K562 (cell line): ENCODE measurements around the gene YAE1.

Experiments used
- CTCF ChIP-seq, 3 experiments: IDR thresholded peaks in 2 of 3; conservative IDR thresholded peaks in 1 of 3; 2 replicates each; pipeline ENCODE4 v1.5.1; 2011 to 2012; ENCODE audit warnings: low read length in 3 of 3, mild to moderate bottlenecking in 3 of 3, control low read depth in 2 of 3, improper control_type of control experiment in 1 of 3, inconsistent platforms in 1 of 3, low read depth in 1 of 3, mixed read lengths in 1 of 3, moderate library complexity in 1 of 3; ENCODE audit not compliant: insufficient read depth in 2 of 3
- ELF1 ChIP-seq: fragments of 200-800 bp; sonication (Bioruptor generic); IDR thresholded peaks from 2 replicates; pipeline ENCODE4 v1.6.1; 2016; ENCODE audit warnings: missing genetic modification characterization, missing compliant biosample characterization
- SETDB1 ChIP-seq: IDR thresholded peaks from one replicate; pipeline ENCODE4 v1.6.1; 2012; ENCODE audit warnings: low read length, control low read depth, inconsistent platforms
- UBTF ChIP-seq, 2 experiments: IDR thresholded peaks; 2 replicates each; pipeline ENCODE4 v1.6.1; 2012; ENCODE audit warnings: improper control_type of control experiment in 2 of 2, low read depth in 2 of 2, low read length in 2 of 2, borderline replicate concordance in 1 of 2
- ZNF696 ChIP-seq: fragments of 250-450 bp; sonication (Bioruptor Pico); conservative IDR thresholded peaks from 2 replicates; pipeline ENCODE4 v1.4.0; 2020; ENCODE audit warnings: mild to moderate bottlenecking, moderate library complexity

- TF ChIP-seq ELF1 (tag) (no peak), UBTF (IDR thresholded peaks at IDR 0.05; ENCODE audit: borderline replicate concordance in 1 of 2, low read depth in 2 of 2, low read length in 2 of 2) (no peak), SETDB1 (no peak), ZNF696 (no peak), CTCF (IDR thresholded peaks at IDR 0.05 in 2 of 3, conservative IDR thresholded peaks at IDR 0.05 in 1 of 3; ENCODE audit: insufficient read depth in 2 of 3, low read depth in 1 of 3, low read length in 3 of 3) (no peak)
Measured at GRCh38 chr7:39530971-39531370, 35.2 kb upstream of the YAE1 start.
